Measurements from ENCODE around the gene CALY.

CALY gene

GRCh38 chr10:133282846-133283390, 53.8 kb downstream of the CALY start:
- DNase-seq: no peak

GRCh38 chr10:133281628-133282372, 54.9 kb downstream of the CALY start:
- DNase-seq: no peak

DNA sequence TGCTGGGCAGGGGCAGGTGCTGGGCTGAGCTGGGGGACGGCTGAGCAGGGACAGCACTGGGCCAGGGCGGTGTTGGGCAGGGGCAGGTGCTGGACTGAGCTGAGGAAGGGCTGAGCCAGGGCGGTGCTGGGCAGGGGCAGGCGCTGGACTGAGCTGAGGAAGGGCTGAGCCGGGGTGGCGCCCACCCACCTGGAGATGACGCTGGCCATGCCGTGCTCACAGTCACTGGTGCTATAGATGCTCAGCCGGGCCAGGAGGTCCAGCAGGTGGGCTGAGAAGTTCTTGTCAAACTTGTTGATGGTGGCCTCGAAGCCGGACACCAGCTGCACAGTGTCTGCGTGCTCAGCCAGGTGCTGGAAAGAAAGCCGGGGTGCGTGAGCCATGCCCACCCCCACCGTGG, 55.6 kb downstream of the CALY start:
- no peak for DNase-seq

DNA sequence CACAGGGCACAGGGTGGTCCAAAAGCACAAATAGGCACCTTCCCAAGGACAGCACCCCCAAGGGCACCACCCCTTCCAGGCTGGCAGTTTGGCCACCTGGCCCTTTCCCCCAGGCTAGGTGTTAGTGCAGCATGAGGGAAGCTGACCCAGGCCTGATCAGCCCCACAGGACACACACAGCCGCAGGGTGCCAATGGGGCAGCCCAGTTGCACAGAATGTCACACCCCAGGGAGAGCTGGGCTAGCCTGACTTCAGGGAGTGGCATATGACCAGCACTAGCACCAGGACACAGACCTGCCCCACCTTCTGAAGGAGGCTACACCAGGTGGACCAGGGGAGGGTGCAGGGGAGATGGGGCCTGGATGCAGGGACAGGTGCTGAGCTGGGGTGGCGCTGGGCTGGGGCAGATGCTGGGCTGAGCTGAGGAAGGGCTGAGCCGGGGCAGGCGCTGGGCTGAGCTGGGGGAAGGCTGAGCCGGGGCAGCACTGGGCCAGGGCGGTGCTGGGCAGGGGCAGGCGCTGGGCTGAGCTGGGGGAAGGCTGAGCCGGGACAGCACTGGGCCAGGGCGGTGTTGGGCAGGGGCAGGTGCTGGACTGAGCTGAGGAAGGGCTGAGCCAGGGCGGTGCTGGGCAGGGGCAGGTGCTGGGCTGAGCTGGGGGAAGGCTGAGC, 56.2 kb downstream of the CALY start:
- no peak for DNase-seq

DNA sequence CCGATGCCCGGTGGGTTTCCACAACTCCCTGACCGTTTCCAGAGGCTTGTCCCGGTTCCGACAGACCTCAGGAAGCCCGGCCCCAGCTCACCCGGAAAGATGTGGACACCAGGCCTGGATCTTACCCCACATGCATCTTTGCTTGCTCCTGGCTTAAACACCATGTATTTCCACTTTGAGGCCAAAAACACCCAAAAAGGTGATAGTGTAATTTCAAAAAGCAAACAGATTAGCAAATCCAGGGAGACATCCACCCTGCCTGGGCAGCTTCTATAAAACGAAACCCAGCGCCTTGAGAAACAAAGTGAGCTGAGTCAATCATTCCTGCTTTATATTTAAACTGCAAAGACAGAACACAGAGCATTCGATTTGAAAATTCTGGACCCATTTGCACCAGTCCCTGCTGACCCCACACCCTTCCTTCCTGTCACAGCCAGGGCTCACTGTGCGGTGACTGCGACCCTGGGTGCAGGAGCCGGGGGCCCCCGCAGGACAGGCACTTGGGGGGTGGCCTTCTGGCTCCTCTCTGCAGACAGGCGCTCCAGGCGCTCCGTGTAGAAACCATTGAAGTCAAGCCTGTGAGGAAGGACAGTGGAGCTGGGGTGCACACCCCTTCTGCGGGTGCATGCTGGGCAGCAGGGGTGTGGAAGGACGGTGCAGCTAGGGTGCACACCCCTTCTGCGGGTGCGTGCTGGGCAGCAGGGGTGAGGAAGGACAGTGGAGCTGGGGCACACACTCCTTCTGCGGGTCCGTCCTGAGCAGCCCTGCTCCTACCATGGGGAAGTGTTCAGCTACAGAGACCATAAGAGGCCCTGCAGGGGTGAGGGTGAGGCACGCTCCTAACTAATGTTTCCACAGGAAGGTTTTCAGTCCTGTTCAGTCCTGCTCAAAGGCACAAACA, 57.1 kb downstream of the CALY start:
- DNase-seq: peak; percentile 55

- peak; percentile 73 for DNase-seq
Measured at GRCh38 chr10:133278577-133279265, 58.0 kb downstream of the CALY start.

- DNase-seq: peak; percentile 57
Measured at GRCh38 chr10:133277993-133278576, 58.6 kb downstream of the CALY start.

- no peak for DNase-seq
Measured at GRCh38 chr10:133277277-133277992, 59.3 kb downstream of the CALY start.

DNA sequence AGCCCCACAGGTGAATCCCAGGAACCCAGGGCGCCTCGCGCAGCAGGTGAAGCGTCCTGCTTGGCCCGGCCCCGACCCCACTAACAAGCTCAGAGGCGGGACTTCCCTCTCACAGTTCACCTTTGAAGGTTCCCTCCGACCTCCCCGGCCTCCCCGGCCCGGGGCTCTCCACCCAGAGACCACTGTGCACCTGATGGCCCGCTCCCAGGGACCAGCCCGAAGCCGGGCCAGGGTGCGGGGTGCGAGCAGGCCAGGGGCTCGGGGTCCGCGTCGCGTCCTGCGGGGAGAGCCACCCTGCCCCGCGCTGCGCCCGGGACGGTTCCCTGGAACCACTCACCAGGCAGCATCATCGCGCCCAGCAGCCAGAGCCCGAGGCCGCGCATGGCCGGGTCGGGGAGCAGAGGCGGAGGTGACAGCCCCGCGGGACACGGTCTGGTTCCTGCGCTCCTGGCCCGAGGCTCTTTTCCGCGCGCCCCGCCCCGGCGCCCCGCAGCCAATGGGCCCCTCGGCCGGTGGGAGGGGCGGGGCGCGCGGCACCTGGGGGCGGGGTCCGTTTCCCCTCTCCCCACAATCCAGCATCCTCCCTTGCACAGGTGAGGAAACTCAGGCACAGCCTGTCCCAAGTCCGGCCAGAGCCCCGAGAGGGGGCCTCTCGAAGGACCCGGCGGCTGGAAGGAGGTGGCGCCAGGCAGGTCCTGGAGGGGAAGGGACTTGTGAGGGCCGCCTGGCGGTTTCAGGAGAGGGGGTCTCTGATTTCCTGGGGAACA, 60.1 kb downstream of the CALY start, which contains the start of gene ADAM8:
ADAM8 (minus strand) TSS at position 434 of the 767 bp plus-strand sequence; CDS start at position 383, 51 bp downstream.
- peak; percentile 30 for DNase-seq

DNA sequence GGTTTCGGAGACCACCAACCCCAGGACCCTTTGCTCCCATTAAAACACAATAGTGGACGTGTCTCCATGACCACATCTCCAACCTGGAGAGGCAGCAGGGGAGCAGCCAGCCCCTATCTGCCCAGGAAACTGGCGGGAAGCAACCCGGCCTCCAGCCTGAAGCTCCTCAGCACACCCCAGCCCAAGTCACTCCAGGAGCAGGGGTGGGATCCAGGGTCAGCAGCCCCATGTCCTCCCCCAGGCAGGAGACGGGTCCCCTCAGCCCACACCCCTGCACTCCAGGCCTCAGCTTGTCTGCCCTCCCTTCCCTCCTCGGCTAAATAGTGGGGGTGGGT, 60.6 kb downstream of the CALY start:
- no peak for DNase-seq

DNA sequence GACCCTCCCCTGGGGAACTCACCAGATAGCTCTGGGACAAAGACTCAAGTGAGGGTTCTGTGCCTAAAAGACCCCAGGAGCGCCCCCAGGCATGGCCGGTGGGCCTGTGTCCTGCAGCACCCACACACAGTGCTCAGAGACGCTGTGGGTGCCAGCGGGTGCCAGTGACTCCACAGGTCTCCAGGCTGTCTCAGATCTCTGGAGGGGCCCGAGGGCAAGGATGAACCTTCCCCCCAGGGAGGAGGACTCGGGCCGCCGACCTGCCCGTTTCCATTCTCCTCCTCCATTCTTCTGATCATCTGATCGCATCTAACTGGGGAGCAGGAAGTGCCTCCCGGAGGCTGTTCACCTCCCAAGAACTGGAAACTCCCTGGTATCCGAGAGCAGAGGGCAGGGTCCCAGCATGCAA, 61.0 kb downstream of the CALY start:
- peak; percentile 34 for DNase-seq

DNA sequence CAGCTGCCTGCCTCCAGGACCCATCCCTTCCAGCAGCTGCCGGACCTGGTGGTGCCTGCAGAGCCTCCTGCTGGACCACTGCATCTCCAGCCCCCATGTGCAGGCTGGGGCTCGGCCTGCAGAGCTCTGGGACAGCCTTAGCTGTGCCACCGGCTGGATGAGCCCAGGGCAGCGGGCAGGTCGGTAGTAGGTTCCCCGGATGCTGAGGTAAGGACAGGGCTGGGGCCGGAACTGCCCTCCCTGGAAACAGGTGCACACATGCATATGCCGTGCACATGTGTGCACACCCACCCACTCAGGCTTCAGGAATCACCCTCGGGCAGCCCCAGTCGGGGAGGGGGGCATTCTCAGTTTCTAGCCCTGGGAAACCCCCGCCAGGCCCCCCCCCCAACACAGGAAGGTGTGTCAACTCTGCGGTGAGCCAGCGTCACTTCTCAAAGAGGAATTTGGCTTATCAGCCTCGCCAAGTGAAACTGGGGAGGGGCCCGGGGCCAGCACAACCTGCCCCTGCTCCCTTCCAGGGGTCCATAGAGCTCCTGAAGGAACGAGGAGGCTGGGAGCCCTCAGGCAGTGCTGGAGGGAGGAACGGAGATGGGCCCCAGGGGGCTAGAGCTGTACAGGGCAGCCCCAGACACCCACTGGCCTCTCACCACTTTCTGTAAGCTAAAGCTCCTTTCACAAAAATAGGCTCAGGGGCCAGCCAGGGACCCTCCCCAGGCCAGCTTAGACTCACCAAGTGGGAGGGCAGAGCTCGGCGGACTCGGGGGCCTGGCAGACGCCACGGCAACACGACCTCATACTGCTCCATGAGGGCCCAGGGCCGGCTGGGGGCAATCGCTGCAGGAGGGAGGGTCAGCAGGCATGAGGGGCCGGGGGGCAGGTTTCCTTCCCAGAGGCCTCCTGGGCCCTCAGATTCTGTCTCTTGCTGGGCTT, 61.7 kb downstream of the CALY start:
- peak; percentile 51 for DNase-seq
